SK-N-MC (cell line): Measurements from ENCODE around the gene LRP1B.

Experiments
- DNase-seq: peaks from one replicate; pipeline ENCODE4 v3.0.0-alpha.2; 2011; ENCODE audit warnings: low read depth, low spot score
- H3K27ac ChIP-seq: fragments of 200-600 bp; sonication (generic); 2 replicates; pipeline ENCODE4 v1.5.1; 2016; ENCODE audit warnings: mixed run types
- H3K36me3 ChIP-seq: fragments of 200-600 bp; sonication (generic); 2 replicates; pipeline ENCODE4 v1.6.1; 2017; ENCODE audit warnings: antibody characterized with exemption, low read length, mixed read lengths; ENCODE audit not compliant: insufficient read depth
- H3K4me3 ChIP-seq: fragments of 200-600 bp; sonication (generic); 2 replicates; pipeline ENCODE4 v1.5.1; 2016
- H3K9ac ChIP-seq: fragments of 200-600 bp; sonication (generic); 2 replicates; pipeline ENCODE4 v1.8.0; 2017; ENCODE audit warnings: mixed run types, mixed read lengths; ENCODE audit not compliant: insufficient read length
- H3K9me3 ChIP-seq: fragments of 200-600 bp; sonication (generic); 2 replicates; pipeline ENCODE4 v1.6.1; 2017; ENCODE audit warnings: low read depth, mild to moderate bottlenecking, antibody characterized with exemption, low read length, moderate library complexity, mixed read lengths
- EZH2 ChIP-seq: fragments of 200-600 bp; sonication (generic); IDR thresholded peaks from one replicate; pipeline ENCODE4 v1.6.1; 2017; ENCODE audit warnings: antibody characterized with exemption
- FOXP2 ChIP-seq: optimal IDR thresholded peaks from 2 replicates; pipeline ENCODE3; 2011; ENCODE audit warnings: mild to moderate bottlenecking, moderate library complexity; ENCODE audit not compliant: insufficient read depth; ENCODE audit errors: extremely low read length, control extremely low read depth
- POLR2AphosphoS5 ChIP-seq: IDR thresholded peaks from 2 replicates; pipeline ENCODE4 v1.6.1; 2012; ENCODE audit warnings: mild to moderate bottlenecking, low read depth, low read length, borderline replicate concordance

The LRP1B gene

GRCh38 chr2:141724426-141724825 is 406.4 kb downstream of the LRP1B start:
- Histone ChIP-seq H3K9me3 (no peaks in the 10 kb centered on the region), H3K4me3 (no peak overlapping the region), H3K9ac (no peak overlapping the region), H3K27ac (no peak overlapping the region), H3K36me3 (no peaks in the 10 kb centered on the region)
- DNase-seq: no peak
- TF ChIP-seq EZH2 (no peak), FOXP2 (no peak), POLR2AphosphoS5 (no peak)

GRCh38 chr2:141723814-141724213 is 407.0 kb downstream of the LRP1B start:
- TF ChIP-seq EZH2: no peak
- TF ChIP-seq POLR2AphosphoS5: no peak
- TF ChIP-seq FOXP2: no peak
- Histone ChIP-seq H3K27ac (no peak overlapping the region), H3K36me3 (no peaks in the 10 kb centered on the region), H3K9me3 (no peaks in the 10 kb centered on the region), H3K9ac (no peak overlapping the region), H3K4me3 (no peak overlapping the region)
- DNase-seq: no peak

- DNase-seq: no peak
- Histone ChIP-seq H3K9me3 (no peaks in the 10 kb centered on the region), H3K27ac (no peak overlapping the region), H3K36me3 (no peaks in the 10 kb centered on the region), H3K4me3 (no peak overlapping the region), H3K9ac (no peak overlapping the region)
- TF ChIP-seq FOXP2 (no peak), POLR2AphosphoS5 (no peak), EZH2 (no peak)
These were observed 410.3 kb downstream of the LRP1B start for GRCh38 chr2:141720476-141720875.

GRCh38 chr2:141714496-141714895 is 416.3 kb downstream of the LRP1B start:
- H3K27ac ChIP-seq: no peak overlapping the region
- TF ChIP-seq FOXP2 (no peak), POLR2AphosphoS5 (no peak), EZH2 (no peak)
- no peak for DNase-seq
- no peaks in the 10 kb centered on the region for H3K9me3 ChIP-seq
- H3K9ac ChIP-seq: no peak overlapping the region
- no peaks in the 10 kb centered on the region for H3K36me3 ChIP-seq
- no peak overlapping the region for H3K4me3 ChIP-seq

DNA sequence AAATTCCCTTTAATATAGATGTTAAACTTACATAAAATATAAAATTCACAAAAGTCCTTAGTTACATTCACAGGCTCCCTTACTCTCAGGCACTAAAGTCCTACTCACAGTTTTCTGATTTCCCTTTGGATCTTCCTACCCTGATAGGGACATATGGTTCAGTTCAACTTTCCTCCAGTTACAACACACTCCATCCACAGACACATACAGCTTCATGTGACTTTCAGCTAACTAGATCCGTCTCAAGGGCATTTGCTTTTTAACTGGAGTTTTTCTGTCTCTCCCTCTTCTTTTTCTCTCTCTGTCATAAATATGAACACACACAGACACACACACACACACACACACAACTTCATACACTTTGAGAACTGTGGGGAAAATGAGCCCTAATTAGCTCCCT is 419.2 kb downstream of the LRP1B start:
- H3K27ac ChIP-seq: no peak overlapping the region
- H3K9ac ChIP-seq: no peak overlapping the region
- H3K36me3 ChIP-seq: no peaks in the 10 kb centered on the region
- TF ChIP-seq FOXP2 (no peak), POLR2AphosphoS5 (no peak), EZH2 (no peak)
- no peaks in the 10 kb centered on the region for H3K9me3 ChIP-seq
- no peak overlapping the region for H3K4me3 ChIP-seq
- no peak for DNase-seq

DNA sequence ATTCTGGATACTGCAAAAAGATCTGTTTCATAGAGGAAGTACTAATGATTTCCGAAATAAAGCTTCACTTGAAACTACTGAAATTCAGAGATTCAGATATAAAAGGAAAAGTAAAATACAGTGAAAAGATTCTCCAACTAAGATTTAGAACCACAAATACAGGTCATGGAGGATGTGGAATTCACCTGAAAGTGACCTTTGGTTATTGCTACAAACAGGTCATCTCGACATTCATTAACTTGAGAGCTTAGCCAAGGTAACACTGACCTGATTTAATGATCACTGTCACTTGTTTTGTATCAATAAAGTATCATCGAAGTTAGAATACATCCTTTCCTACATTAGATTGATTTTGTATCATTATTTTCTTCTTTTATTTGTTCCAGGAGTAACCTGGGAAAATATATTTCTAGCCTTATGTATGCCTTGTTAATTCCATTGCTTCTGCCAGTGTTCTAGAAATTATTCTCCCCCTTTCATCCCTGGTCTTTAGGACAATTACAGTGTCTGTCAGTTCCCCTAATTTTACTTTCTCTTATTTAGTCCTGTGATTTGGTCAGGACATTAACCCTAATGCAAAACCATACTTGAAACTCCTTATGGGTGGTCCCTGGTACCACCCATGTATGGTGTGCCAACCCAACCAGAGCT is 420.1 kb downstream of the LRP1B start:
- H3K9ac ChIP-seq: no peak overlapping the region
- H3K4me3 ChIP-seq: no peak overlapping the region
- no peak for DNase-seq
- TF ChIP-seq FOXP2 (no peak), POLR2AphosphoS5 (no peak), EZH2 (no peak)
- no peaks in the 10 kb centered on the region for H3K36me3 ChIP-seq
- no peak overlapping the region for H3K27ac ChIP-seq
- H3K9me3 ChIP-seq: no peaks in the 10 kb centered on the region

DNA sequence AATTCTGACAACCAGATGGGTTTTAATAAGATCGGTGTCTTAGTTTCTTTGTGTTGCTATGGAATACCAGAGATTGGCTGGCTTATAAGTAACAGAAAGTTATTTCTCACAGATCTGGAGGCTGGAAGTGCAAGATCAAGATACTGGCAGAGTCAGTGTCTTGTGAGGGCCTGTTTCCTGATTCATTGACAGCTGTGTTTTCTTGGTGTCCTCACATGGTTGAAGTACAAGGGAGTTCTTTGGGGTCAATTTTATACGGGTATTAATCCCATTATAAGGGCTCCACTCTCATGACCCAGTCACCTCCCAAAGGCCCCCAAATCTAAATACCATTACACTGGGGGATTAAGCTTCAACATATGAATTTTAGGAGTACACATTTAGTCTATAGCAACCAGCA is 421.1 kb downstream of the LRP1B start:
- Histone ChIP-seq H3K9me3 (no peaks in the 10 kb centered on the region), H3K36me3 (no peaks in the 10 kb centered on the region), H3K4me3 (no peak overlapping the region), H3K27ac (no peak overlapping the region), H3K9ac (no peak overlapping the region)
- TF ChIP-seq POLR2AphosphoS5 (no peak), FOXP2 (no peak), EZH2 (no peak)
- no peak for DNase-seq

- Histone ChIP-seq H3K9ac (no peak overlapping the region), H3K27ac (no peak overlapping the region), H3K36me3 (no peaks in the 10 kb centered on the region), H3K4me3 (no peak overlapping the region), H3K9me3 (no peaks in the 10 kb centered on the region)
- no peak for DNase-seq
- TF ChIP-seq EZH2: no peak
- no peak for TF ChIP-seq FOXP2
- TF ChIP-seq POLR2AphosphoS5: no peak
These were observed 423.3 kb downstream of the LRP1B start for GRCh38 chr2:141707486-141707885.

- no peak for DNase-seq
- Histone ChIP-seq H3K27ac (peak overlapping the region; percentile 66), H3K9ac (no peak overlapping the region), H3K36me3 (no peaks in the 10 kb centered on the region), H3K4me3 (peak overlapping the region; percentile 33; the same call in 1 of the 2 replicates), H3K9me3 (no peaks in the 10 kb centered on the region)
- TF ChIP-seq FOXP2 (no peak), EZH2 (no peak), POLR2AphosphoS5 (no peak)
These were observed 426.3 kb downstream of the LRP1B start for GRCh38 chr2:141704541-141704940.
